HCT116 (cell line): ENCODE measurements around the gene DVL1. TPM values are rescaled to one million over a fixed set of nuclear protein-coding genes. Genes with fewer than 3 reads are reported as not detected.
A peak's percentile ranks its signal among the peaks of the same experiment; 100 is the strongest.

ENCODE experiments used
- ATAC-seq: fragments of 200-7000 bp; cut with Tn5 transposase; 2 replicates; pipeline ENCODE4 v1.9.1; 2020; ENCODE audit warnings: mild to moderate bottlenecking, moderate library complexity
- BruUV-seq: library from RNA; stranded (reverse); fragments of 400-500 nt; replicated peaks from 2 replicates; lab custom pipeline; 2021; lab: Mats Ljungman, UMichigan
- CTCF ChIA-PET: fragments of 300-600 bp; sonication (Branson Sonifier 250); formaldehyde crosslinking; loops from one replicate; lab custom pipeline; 2021; ENCODE audit warnings: antibody characterized with exemption; lab: Charles Lee
- POLR2A ChIA-PET: fragments of 300-600, 350-600 bp; sonication (Branson Sonifier 250); formaldehyde crosslinking; loops from one replicate; lab custom pipeline; 2021; ENCODE audit warnings: antibody characterized with exemption; lab: Charles Lee
- RAD21 ChIA-PET, 2 experiments: fragments of 300-600 bp; sonication (Branson Sonifier 250); formaldehyde crosslinking; loops; one replicate each; lab custom pipeline; 2023; ENCODE audit warnings: low total read pairs in 2 of 2; ENCODE audit not compliant: uncharacterized antibody in 2 of 2, unreplicated experiment in 2 of 2, low non-redundant PET in 1 of 2; lab: Charles Lee
- DNase-seq: peaks from one replicate; pipeline ENCODE4 v3.0.0-alpha.2; 2010; ENCODE audit warnings: low read depth, low spot score
- H2AFZ ChIP-seq: fragments of 200-600 bp; shearing (Covaris generic), sonication (generic); 2 replicates; pipeline ENCODE4 v1.6.1; 2017; ENCODE audit warnings: low read depth, mixed run types, mixed read lengths, antibody characterized with exemption, low read length; ENCODE audit not compliant: poor library complexity, severe bottlenecking
- H3K27ac ChIP-seq: 2 replicates; pipeline ENCODE4 v1.5.1; 2012; ENCODE audit warnings: low read depth, low read length
- H3K27me3 ChIP-seq: fragments of 200-600 bp; sonication (generic); 2 replicates; pipeline ENCODE4 v1.6.1; 2016; ENCODE audit warnings: mixed run types, low read length, mixed read lengths; ENCODE audit not compliant: insufficient read depth
- H3K36me3 ChIP-seq, 2 experiments: fragments of 200-500 bp in 1 of 2; fragments of 200-600 bp in 1 of 2; sonication (Bioruptor generic) in 1 of 2; sonication (generic) in 1 of 2; 2 replicates each; pipeline versions ENCODE4 v1.5.1 to v1.6.1; 2014 to 2016; ENCODE audit warnings: low read length in 2 of 2, inconsistent platforms in 1 of 2, mixed read lengths in 1 of 2, mixed run types in 1 of 2; ENCODE audit not compliant: insufficient read depth in 2 of 2, control insufficient read depth in 1 of 2
- H3K4me1 ChIP-seq, 2 experiments: fragments of 200-600 bp in 1 of 2; sonication (generic) in 1 of 2; 2 replicates each; pipeline versions ENCODE4 v1.5.1 to v1.6.1; 2012 to 2017; ENCODE audit warnings: low read length in 2 of 2, inconsistent platforms in 1 of 2, mild to moderate bottlenecking in 1 of 2, mixed read lengths in 1 of 2, mixed run types in 1 of 2, moderate library complexity in 1 of 2; ENCODE audit not compliant: insufficient read depth in 2 of 2, control insufficient read depth in 1 of 2
- H3K4me2 ChIP-seq: fragments of 200-600 bp; sonication (generic); 2 replicates; pipeline ENCODE4 v1.6.1; 2017; ENCODE audit warnings: mixed run types, low read length, mixed read lengths
- H3K4me3 ChIP-seq, 2 experiments: fragments of 200-600 bp in 1 of 2; sonication (generic) in 1 of 2; replicated peaks in 1 of 2; 2 replicates each; pipeline ENCODE4 v1.5.1; 2011 to 2016; ENCODE audit warnings: low read length in 2 of 2, control low read depth in 1 of 2, low read depth in 1 of 2, mild to moderate bottlenecking in 1 of 2, mixed read lengths in 1 of 2, mixed run types in 1 of 2
- H3K79me2 ChIP-seq: fragments of 200-600 bp; sonication (generic); 2 replicates; pipeline ENCODE4 v1.6.1; 2017; ENCODE audit warnings: mild to moderate bottlenecking, mixed run types, low read length, moderate library complexity, mixed read lengths; ENCODE audit not compliant: insufficient read depth
- H3K9ac ChIP-seq: fragments of 200-600 bp; sonication (generic); 2 replicates; pipeline ENCODE4 v1.6.1; 2016; ENCODE audit warnings: low read length, mixed read lengths
- H3K9me2 ChIP-seq: fragments of 200-600 bp; sonication (generic), shearing (Covaris generic); 2 replicates; pipeline ENCODE4 v1.6.1; 2017; ENCODE audit warnings: mixed run types, mild to moderate bottlenecking, moderate library complexity; ENCODE audit not compliant: insufficient read depth
- H3K9me3 ChIP-seq, 2 experiments: fragments of 200-500 bp in 1 of 2; fragments of 200-600 bp in 1 of 2; sonication (Bioruptor generic) in 1 of 2; sonication (generic) in 1 of 2; 2 replicates each; pipeline ENCODE4 v1.6.1; 2014 to 2017; ENCODE audit warnings: low read length in 2 of 2, mixed read lengths in 2 of 2, inconsistent platforms in 1 of 2, low read depth in 1 of 2, mild to moderate bottlenecking in 1 of 2, mixed run types in 1 of 2, moderate library complexity in 1 of 2; ENCODE audit not compliant: control insufficient read depth in 1 of 2, insufficient read depth in 1 of 2
- H4K20me1 ChIP-seq: fragments of 200-600 bp; sonication (generic), shearing (Covaris generic); 2 replicates; pipeline ENCODE4 v1.6.1; 2017; ENCODE audit warnings: mixed run types, mild to moderate bottlenecking, moderate library complexity; ENCODE audit not compliant: insufficient read depth
- ATF3 ChIP-seq: IDR thresholded peaks from 2 replicates; pipeline ENCODE4 v1.6.1; 2012
- CBX3 ChIP-seq: IDR thresholded peaks from 2 replicates; pipeline ENCODE4 v1.6.1; 2012; ENCODE audit warnings: low read depth
- EZH2 ChIP-seq: fragments of 200-600 bp; sonication (generic); IDR thresholded peaks from 2 replicates; pipeline ENCODE4 v1.6.1; 2017; ENCODE audit warnings: antibody characterized with exemption, mixed run types
- EZH2phosphoT487 ChIP-seq: fragments of 200-600 bp; IDR thresholded peaks from 2 replicates; pipeline ENCODE4 v1.6.1; 2018; ENCODE audit warnings: antibody characterized with exemption, borderline replicate concordance
- FOSL1 ChIP-seq: IDR thresholded peaks from 2 replicates; pipeline ENCODE4 v1.6.1; 2012; ENCODE audit warnings: low read depth
- JUND ChIP-seq: IDR thresholded peaks from 2 replicates; pipeline ENCODE4 v1.6.1; 2012
- POLR2A ChIP-seq: IDR thresholded peaks from 2 replicates; pipeline ENCODE4 v1.7.0; 2011; ENCODE audit warnings: borderline replicate concordance; ENCODE audit not compliant: insufficient read depth, insufficient read length; ENCODE audit errors: extremely low read depth
- SIN3A ChIP-seq: IDR thresholded peaks from 2 replicates; pipeline ENCODE4 v1.6.1; 2012; ENCODE audit warnings: low read depth
- ZFX ChIP-seq: fragments of 450-650 bp; IDR thresholded peaks from 2 replicates; pipeline ENCODE4 v1.6.1; 2017
- intact Hi-C: fragments of 100-400 bp; cut with micrococcal nuclease; formaldehyde crosslinking; loops from 2 replicates; pipeline ENCODE4 v1.10.0; 2022
- total RNA-seq: library from RNA; stranded (reverse); gene quantifications from one replicate; pipeline ENCODE4 v1.2.1, GENCODE V29; 2021; ENCODE audit not compliant: unreplicated experiment

Gene DVL1
- total RNA-seq, 1 experiment from 2014 or later, result 160 TPM

DNA sequence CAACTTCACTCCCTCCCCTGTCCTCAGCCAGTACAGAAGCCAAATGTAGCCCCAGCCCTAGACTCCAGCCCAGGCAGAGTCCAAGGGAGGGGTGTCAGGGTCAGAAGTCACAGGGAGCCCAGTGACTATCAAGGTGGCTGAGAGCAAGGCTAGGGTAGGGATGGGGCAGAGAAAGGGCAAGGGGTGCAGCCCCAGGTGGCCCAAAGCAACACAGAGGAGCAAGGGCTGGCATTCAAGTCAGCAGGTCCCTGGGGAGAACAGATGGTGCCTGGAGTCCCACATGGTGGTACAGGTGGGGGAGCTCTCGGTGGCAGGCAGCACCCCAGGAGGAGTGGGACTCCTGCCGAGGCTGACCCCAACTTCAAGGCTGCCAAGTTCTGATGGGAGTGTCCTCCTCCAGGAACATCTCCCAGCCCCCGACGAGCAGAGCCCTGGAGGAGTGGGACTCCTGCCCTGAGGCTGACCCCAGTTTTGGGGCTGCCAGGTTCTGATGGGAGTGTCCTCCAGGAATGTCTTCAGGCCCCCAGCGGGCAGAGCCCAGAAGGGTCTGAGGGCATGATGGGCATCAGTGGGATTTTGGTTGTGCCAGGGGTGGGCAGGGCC lies 3.7 kb upstream of the DVL1 start (continued):
- TF ChIP-seq ATF3, result no peak
- no peak for TF ChIP-seq SIN3A

- H3K9me3 ChIP-seq, result no peaks in the 10 kb centered on the region
- H3K4me1 ChIP-seq, result peaks cover 18 to 52% of the 10 kb centered on the region in 2 experiments
- intact Hi-C loops, result no loop called here
- H3K27me3 ChIP-seq, result no peaks in the 10 kb centered on the region
- H3K4me2 ChIP-seq, result peak overlapping the region; percentile 49
- ChIA-PET POLR2A (no interaction called here), CTCF (no interaction called here)
- H4K20me1 ChIP-seq, result no peaks in the 10 kb centered on the region
- peak overlapping the region; percentile 18; the same call in 1 of the 2 replicates for H3K27ac ChIP-seq
- H3K9me2 ChIP-seq, result no peaks in the 10 kb centered on the region
- ATAC-seq, result no peak
- H3K4me3 ChIP-seq, result no peak overlapping the region; a peak in 1 of 4 replicates
- H2AFZ ChIP-seq, result no peak overlapping the region
- no peaks in the 10 kb centered on the region for H3K36me3 ChIP-seq
- no peak for DNase-seq
- TF ChIP-seq ZFX (no peak), ATF3 (no peak), FOSL1 (no peak), EZH2phosphoT487 (no peak), JUND (no peak), POLR2A (no peak), CBX3 (no peak), EZH2 (no peak)
- TF ChIP-seq, all 23 proteins: peak for 0
- BruUV-seq, result no TSS peak
- H3K9ac ChIP-seq, result no peak overlapping the region
- H3K79me2 ChIP-seq, result peaks cover 21% of the 10 kb centered on the region
- RAD21 ChIA-PET, result no interaction called here
Observed at GRCh38 chr1:1351511-1352427, 2.6 kb upstream of the DVL1 start.
